ENCODE data around the gene COL18A1. TPM values are rescaled to one million over a fixed set of nuclear protein-coding genes. Genes with fewer than 3 reads are reported as not detected.
A peak's percentile ranks its signal among the peaks of the same experiment; 100 is the strongest.

COL18A1 gene
- total and polyA plus RNA-seq, 2 of the 8 experiments (the other 6 are each of a cell fraction or from before 2014, with no cell fraction given) = 145 to 201 TPM

GRCh38 chr21:45408801-45409261 is 3.9 kb downstream of the COL18A1 start:
- Histone ChIP-seq H2BK5ac (ENCODE audit: low read depth, low read length) (peak overlapping the region; percentile 83; the same call in 1 of the 2 replicates), H3K36me3 (ENCODE audit: control insufficient read depth in 2 of 4, insufficient read depth in 4 of 4, low read length in 3 of 4) (no peaks in the 10 kb centered on the region; a peak in 1 of 8 replicates), H2AK5ac (ENCODE audit: low read depth, low read length) (no peak overlapping the region), H3K18ac (ENCODE audit: extremely low read depth, low read length) (peak overlapping the region; percentile 9; the same call in 1 of the 2 replicates), H3K9ac (replicated peaks in 1 of 4; ENCODE audit: extremely low read depth in 1 of 4, low read depth in 3 of 4, low read length in 3 of 4) (no peak overlapping the region), H2AFZ (ENCODE audit: low read length) (no peak overlapping the region), H2BK120ac (replicated peaks; ENCODE audit: low read depth, low read length) (no peak overlapping the region), H4K91ac (replicated peaks; ENCODE audit: insufficient read length, low read length) (no peak overlapping the region), H4K5ac (ENCODE audit: insufficient read length, low read depth, low read length) (no peak overlapping the region), H3K4me1 (replicated peaks in 1 of 4; ENCODE audit: control insufficient read depth in 3 of 4, insufficient read depth in 4 of 4, low read length in 3 of 4) (peaks cover 13 to 53% (median 43%) of the 10 kb centered on the region in 4 experiments), H3K56ac (replicated peaks; ENCODE audit: insufficient read length, low read depth, low read length) (no peak overlapping the region), H3K23me2 (ENCODE audit: low read depth, low read length) (peaks cover 4% of the 10 kb centered on the region; the same call in 1 of the 2 replicates), H2BK12ac (ENCODE audit: low read depth, low read length) (peak overlapping the region; percentile 39; the same call in 1 of the 2 replicates), H4K8ac (ENCODE audit: extremely low read depth, insufficient read depth, low read length) (no peak overlapping the region; the same call in 1 of the 2 replicates), H2BK15ac (ENCODE audit: low read length) (no peak overlapping the region; the same call in 1 of the 2 replicates), H3K79me2 (ENCODE audit: control insufficient read depth in 1 of 2, insufficient read depth in 2 of 2, low read length in 2 of 2) (peaks cover 38 to 78% of the 10 kb centered on the region in 2 experiments), H3K79me1 (ENCODE audit: low read depth, low read length) (peaks cover 23% of the 10 kb centered on the region), H3K9me3 (ENCODE audit: insufficient read depth in 2 of 2, low read depth in 1 of 2, low read length in 1 of 2) (no peaks in the 10 kb centered on the region), H3K27me3 (replicated peaks in 1 of 4; ENCODE audit: control insufficient read depth in 3 of 4, extremely low read depth in 1 of 4, insufficient read depth in 3 of 4, low read length in 3 of 4) (no peaks in the 10 kb centered on the region), H3K23ac (ENCODE audit: insufficient read length) (no peak overlapping the region), H3K14ac (ENCODE audit: insufficient read length) (no peak overlapping the region), H3K27ac (ENCODE audit: low read depth, low read length) (no peak overlapping the region), H3K4ac (replicated peaks; ENCODE audit: insufficient read length, low read depth, low read length) (no peak overlapping the region), H2BK20ac (ENCODE audit: low read length) (no peak overlapping the region), H4K20me1 (replicated peaks in 1 of 2; ENCODE audit: control insufficient read depth in 1 of 2, insufficient read depth in 2 of 2, low read length in 2 of 2) (peaks cover 38 to 48% of the 10 kb centered on the region in 2 experiments), H3K4me2 (ENCODE audit: insufficient read depth in 1 of 2, low read depth in 2 of 2, low read length in 2 of 2) (peak overlapping the region; percentile 75 to 85), H3K4me3 (ENCODE audit: extremely low read depth in 1 of 4, insufficient read depth in 2 of 4, low read depth in 3 of 4, low read length in 4 of 4) (no peak overlapping the region)
- FAIRE-seq (no peak), DNase-seq (ENCODE audit: low read depth in 1 of 2, low spot score in 2 of 2) (no peak)
- WGBS, 2 experiments (ENCODE audit: extremely low coverage in 1 of 2, insufficient coverage in 1 of 2, insufficient read length in 1 of 2, insufficient replicate concordance in 2 of 2, low coverage in 1 of 2, low lambda C conversion rate in 2 of 2, missing lambda C conversion rate in 1 of 2) = 66% methylated on average over 7 of the region's 9 CpGs; no CpG with 5 or more reads in 1 of the 2 experiments
- ChIA-PET CTCF (ENCODE audit: partially characterized antibody) (interaction anchor here (0.7 to 4.5 kb wide), 9 partner anchors 9 to 119 kb away, joined by 3 to 32 read pairs (median 4); no protein-coding TSS in a partner anchor), POLR2A (ENCODE audit: partially characterized antibody) (interaction anchor here (1.0 to 3.3 kb wide), 10 partner anchors 8 to 79 kb away, joined by 3 to 14 read pairs (median 4); no protein-coding TSS in a partner anchor)
- TF ChIP-seq SRF (IDR thresholded peaks at IDR 0.05; ENCODE audit: low read depth, low read length) (no peak), KDM1A (IDR thresholded peaks at IDR 0.05; ENCODE audit: borderline replicate concordance, low read length) (no peak), ZNF274 (IDR thresholded peaks at IDR 0.05; ENCODE audit: borderline replicate concordance, extremely low read depth, low read length) (no peak), GABPA (IDR thresholded peaks at IDR 0.05; ENCODE audit: borderline replicate concordance, insufficient read depth, low read length) (no peak), EP300 (IDR thresholded peaks at IDR 0.05; ENCODE audit: borderline replicate concordance in 1 of 2, low read depth in 2 of 2, low read length in 2 of 2) (no peak), BRCA1 (IDR thresholded peaks at IDR 0.05; ENCODE audit: low read depth, low read length) (no peak), BCL11A (IDR thresholded peaks at IDR 0.05; ENCODE audit: low read depth in 2 of 2, low read length in 2 of 2) (no peak), CREB1 (IDR thresholded peaks at IDR 0.05) (no peak), SUZ12 (IDR thresholded peaks at IDR 0.05; ENCODE audit: low read length) (no peak), JUN (IDR thresholded peaks at IDR 0.05; ENCODE audit: low read depth, low read length) (no peak), TEAD4 (IDR thresholded peaks at IDR 0.05; ENCODE audit: low read depth, low read length) (no peak), FOSL1 (IDR thresholded peaks at IDR 0.05; ENCODE audit: insufficient read depth, low read depth, low read length) (no peak), RFX5 (IDR thresholded peaks at IDR 0.05; ENCODE audit: borderline replicate concordance, low read depth, low read length) (no peak)

Data from H1 (cell line).